H1 (cell line): Measurements from ENCODE around the gene ZNF521. TPM values are rescaled to one million over a fixed set of nuclear protein-coding genes. Genes with fewer than 3 reads are reported as not detected.

Source experiments
- CBX5 ChIP-seq: fragments of 300-800, 300-1000 bp; sonication (generic); IDR thresholded peaks from 2 replicates; pipeline ENCODE4 v1.7.1; 2016; ENCODE audit warnings: antibody characterized with exemption, low read length, low read depth
- CHD1 ChIP-seq: IDR thresholded peaks from 2 replicates; pipeline ENCODE4 v1.6.1; 2012; ENCODE audit warnings: low read depth, low read length, improper control_type of control experiment
- CTBP2 ChIP-seq: IDR thresholded peaks from 2 replicates; pipeline ENCODE4 v1.7.0; 2011; ENCODE audit warnings: borderline replicate concordance, mild to moderate bottlenecking, moderate library complexity, mixed read lengths, low read length; ENCODE audit not compliant: insufficient read depth, insufficient read length
- HDAC2 ChIP-seq, 2 experiments: fragments of 300-600 bp in 1 of 2; sonication (generic) in 1 of 2; IDR thresholded peaks; 2 replicates each; pipeline ENCODE4 v1.6.1; 2011 to 2012; ENCODE audit warnings: low read depth in 2 of 2, low read length in 2 of 2, mild to moderate bottlenecking in 2 of 2, moderate library complexity in 2 of 2, borderline replicate concordance in 1 of 2, inconsistent platforms in 1 of 2
- HDAC6 ChIP-seq: IDR thresholded peaks from one replicate; pipeline ENCODE4 v1.7.1; 2012; ENCODE audit warnings: low read depth, mild to moderate bottlenecking, inconsistent platforms, low read length, moderate library complexity
- KDM1A ChIP-seq: fragments of 200-600, 300-600 bp; sonication (generic); IDR thresholded peaks from 2 replicates; pipeline ENCODE4 v1.7.1; 2016; ENCODE audit warnings: mild to moderate bottlenecking, low read length, borderline replicate concordance
- NRF1 ChIP-seq: IDR thresholded peaks from 2 replicates; pipeline ENCODE4 v1.6.1; 2011; ENCODE audit warnings: mild to moderate bottlenecking, low read depth, low read length, improper control_type of control experiment
- SIX5 ChIP-seq: IDR thresholded peaks from 2 replicates; pipeline ENCODE4 v1.6.1; 2011; ENCODE audit warnings: mild to moderate bottlenecking, low read depth, low read length
- TAF1 ChIP-seq: IDR thresholded peaks from 2 replicates; pipeline ENCODE4 v1.6.1; 2011; ENCODE audit warnings: mild to moderate bottlenecking, low read depth, low read length
- YY1 ChIP-seq: IDR thresholded peaks from 2 replicates; pipeline ENCODE4 v1.6.1; 2011; ENCODE audit warnings: low read depth, mild to moderate bottlenecking, low read length
- polyA plus RNA-seq, 7 experiments: library from polyadenylated mRNA; depleted of rRNA in 3 of 7; stranded (reverse) in 5 of 7; unstranded in 2 of 7; fragments of >200 nt in 5 of 7; fragments of 200-250 nt in 2 of 7; gene quantifications; 1 replicate in 5 of 7; 2 replicates in 1 of 7; 4 replicates in 1 of 7; pipeline versions ENCODE4 v1.2.1 to v1.2.3, GENCODE V29; 2011 to 2013; ENCODE audit warnings: missing spikeins in 2 of 7, mixed read lengths in 2 of 7
- total RNA-seq: library from RNA; stranded (reverse); fragmentation: NEBNext Ultra II Directional; extraction: Animal tissue kit (Norgen Biotek cat#: 25700); gene quantifications from 2 replicates; pipeline ENCODE4 v1.2.1, GENCODE V29; 2021
- TF ChIP-seq, protein P1 (sequence below): fragments of 300-600 bp; sonication (generic); IDR thresholded peaks from 2 replicates; pipeline ENCODE4 v1.7.1; 2012; ENCODE audit warnings: low read length, moderate library complexity, mild to moderate bottlenecking, inconsistent platforms; ENCODE audit not compliant: insufficient replicate concordance
- TF ChIP-seq, protein P2 (sequence below): IDR thresholded peaks from 2 replicates; pipeline ENCODE4 v1.6.1; 2012; ENCODE audit warnings: inconsistent platforms

Gene ZNF521
- total and polyA plus RNA-seq, 2 of the 8 experiments (the other 6 are each of a cell fraction or from before 2014, with no cell fraction given): 9.5 to 15.8 TPM

DNA sequence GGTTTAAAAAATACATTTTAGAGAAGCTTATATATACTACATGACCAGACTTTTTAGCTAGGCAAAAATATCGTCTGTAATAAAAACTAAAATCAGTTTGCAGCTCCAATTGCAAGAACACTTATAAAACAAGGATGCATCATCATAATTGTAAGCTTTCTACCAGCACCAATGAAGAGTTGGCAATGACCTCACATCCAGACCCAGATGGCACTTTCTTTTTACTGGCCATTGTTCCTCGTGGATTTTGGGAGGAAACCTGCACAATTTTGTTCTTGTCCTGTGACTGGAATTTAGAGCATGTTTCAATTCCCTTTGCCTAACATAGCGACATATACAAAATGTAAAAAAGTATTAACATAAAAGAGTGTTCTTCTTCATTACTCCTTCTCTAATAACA is 174.3 kb downstream of the ZNF521 start (continued):
- TF ChIP-seq, protein P1, sequence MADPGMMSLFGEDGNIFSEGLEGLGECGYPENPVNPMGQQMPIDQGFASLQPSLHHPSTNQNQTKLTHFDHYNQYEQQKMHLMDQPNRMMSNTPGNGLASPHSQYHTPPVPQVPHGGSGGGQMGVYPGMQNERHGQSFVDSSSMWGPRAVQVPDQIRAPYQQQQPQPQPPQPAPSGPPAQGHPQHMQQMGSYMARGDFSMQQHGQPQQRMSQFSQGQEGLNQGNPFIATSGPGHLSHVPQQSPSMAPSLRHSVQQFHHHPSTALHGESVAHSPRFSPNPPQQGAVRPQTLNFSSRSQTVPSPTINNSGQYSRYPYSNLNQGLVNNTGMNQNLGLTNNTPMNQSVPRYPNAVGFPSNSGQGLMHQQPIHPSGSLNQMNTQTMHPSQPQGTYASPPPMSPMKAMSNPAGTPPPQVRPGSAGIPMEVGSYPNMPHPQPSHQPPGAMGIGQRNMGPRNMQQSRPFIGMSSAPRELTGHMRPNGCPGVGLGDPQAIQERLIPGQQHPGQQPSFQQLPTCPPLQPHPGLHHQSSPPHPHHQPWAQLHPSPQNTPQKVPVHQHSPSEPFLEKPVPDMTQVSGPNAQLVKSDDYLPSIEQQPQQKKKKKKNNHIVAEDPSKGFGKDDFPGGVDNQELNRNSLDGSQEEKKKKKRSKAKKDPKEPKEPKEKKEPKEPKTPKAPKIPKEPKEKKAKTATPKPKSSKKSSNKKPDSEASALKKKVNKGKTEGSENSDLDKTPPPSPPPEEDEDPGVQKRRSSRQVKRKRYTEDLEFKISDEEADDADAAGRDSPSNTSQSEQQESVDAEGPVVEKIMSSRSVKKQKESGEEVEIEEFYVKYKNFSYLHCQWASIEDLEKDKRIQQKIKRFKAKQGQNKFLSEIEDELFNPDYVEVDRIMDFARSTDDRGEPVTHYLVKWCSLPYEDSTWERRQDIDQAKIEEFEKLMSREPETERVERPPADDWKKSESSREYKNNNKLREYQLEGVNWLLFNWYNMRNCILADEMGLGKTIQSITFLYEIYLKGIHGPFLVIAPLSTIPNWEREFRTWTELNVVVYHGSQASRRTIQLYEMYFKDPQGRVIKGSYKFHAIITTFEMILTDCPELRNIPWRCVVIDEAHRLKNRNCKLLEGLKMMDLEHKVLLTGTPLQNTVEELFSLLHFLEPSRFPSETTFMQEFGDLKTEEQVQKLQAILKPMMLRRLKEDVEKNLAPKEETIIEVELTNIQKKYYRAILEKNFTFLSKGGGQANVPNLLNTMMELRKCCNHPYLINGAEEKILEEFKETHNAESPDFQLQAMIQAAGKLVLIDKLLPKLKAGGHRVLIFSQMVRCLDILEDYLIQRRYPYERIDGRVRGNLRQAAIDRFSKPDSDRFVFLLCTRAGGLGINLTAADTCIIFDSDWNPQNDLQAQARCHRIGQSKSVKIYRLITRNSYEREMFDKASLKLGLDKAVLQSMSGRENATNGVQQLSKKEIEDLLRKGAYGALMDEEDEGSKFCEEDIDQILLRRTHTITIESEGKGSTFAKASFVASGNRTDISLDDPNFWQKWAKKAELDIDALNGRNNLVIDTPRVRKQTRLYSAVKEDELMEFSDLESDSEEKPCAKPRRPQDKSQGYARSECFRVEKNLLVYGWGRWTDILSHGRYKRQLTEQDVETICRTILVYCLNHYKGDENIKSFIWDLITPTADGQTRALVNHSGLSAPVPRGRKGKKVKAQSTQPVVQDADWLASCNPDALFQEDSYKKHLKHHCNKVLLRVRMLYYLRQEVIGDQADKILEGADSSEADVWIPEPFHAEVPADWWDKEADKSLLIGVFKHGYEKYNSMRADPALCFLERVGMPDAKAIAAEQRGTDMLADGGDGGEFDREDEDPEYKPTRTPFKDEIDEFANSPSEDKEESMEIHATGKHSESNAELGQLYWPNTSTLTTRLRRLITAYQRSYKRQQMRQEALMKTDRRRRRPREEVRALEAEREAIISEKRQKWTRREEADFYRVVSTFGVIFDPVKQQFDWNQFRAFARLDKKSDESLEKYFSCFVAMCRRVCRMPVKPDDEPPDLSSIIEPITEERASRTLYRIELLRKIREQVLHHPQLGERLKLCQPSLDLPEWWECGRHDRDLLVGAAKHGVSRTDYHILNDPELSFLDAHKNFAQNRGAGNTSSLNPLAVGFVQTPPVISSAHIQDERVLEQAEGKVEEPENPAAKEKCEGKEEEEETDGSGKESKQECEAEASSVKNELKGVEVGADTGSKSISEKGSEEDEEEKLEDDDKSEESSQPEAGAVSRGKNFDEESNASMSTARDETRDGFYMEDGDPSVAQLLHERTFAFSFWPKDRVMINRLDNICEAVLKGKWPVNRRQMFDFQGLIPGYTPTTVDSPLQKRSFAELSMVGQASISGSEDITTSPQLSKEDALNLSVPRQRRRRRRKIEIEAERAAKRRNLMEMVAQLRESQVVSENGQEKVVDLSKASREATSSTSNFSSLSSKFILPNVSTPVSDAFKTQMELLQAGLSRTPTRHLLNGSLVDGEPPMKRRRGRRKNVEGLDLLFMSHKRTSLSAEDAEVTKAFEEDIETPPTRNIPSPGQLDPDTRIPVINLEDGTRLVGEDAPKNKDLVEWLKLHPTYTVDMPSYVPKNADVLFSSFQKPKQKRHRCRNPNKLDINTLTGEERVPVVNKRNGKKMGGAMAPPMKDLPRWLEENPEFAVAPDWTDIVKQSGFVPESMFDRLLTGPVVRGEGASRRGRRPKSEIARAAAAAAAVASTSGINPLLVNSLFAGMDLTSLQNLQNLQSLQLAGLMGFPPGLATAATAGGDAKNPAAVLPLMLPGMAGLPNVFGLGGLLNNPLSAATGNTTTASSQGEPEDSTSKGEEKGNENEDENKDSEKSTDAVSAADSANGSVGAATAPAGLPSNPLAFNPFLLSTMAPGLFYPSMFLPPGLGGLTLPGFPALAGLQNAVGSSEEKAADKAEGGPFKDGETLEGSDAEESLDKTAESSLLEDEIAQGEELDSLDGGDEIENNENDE: no peak
- no peak for TF ChIP-seq TAF1
- no peak for TF ChIP-seq CHD1
- no peak for TF ChIP-seq SIX5
- TF ChIP-seq HDAC6: no peak
- no peak for TF ChIP-seq KDM1A
- TF ChIP-seq YY1: no peak
- TF ChIP-seq, protein P2, sequence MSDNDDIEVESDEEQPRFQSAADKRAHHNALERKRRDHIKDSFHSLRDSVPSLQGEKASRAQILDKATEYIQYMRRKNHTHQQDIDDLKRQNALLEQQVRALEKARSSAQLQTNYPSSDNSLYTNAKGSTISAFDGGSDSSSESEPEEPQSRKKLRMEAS: no peak
- TF ChIP-seq HDAC2 (IDR thresholded peaks at IDR 0.05; ENCODE audit: borderline replicate concordance in 1 of 2, low read depth in 2 of 2, low read length in 2 of 2): no peak
- TF ChIP-seq CTBP2: no peak
- TF ChIP-seq NRF1: no peak
- no peak for TF ChIP-seq CBX5
